Measurements from ENCODE around the gene RHO. TPM values are rescaled to one million over a fixed set of nuclear protein-coding genes. Genes with fewer than 3 reads are reported as not detected.

RHO gene
- polyA plus RNA-seq, 1 donor (not counting 4 experiments of a cell fraction or from before 2014, with no cell fraction given), result not detected

- TF ChIP-seq CTCF (optimal IDR thresholded peaks at IDR 0.05 in 1 of 3, IDR thresholded peaks at IDR 0.05 in 1 of 3, conservative IDR thresholded peaks at IDR 0.05 in 1 of 3; ENCODE audit: extremely low read depth in 1 of 3, insufficient read depth in 2 of 3, low read length in 3 of 3) (no peak), EZH2 (IDR thresholded peaks at IDR 0.05; ENCODE audit: low read length) (no peak)
- dilution Hi-C loops (cut with MboI; ENCODE audit: extremely low pct_ligation_motif_present, low sequenced_read_pairs), result no loop called here
- DNase-seq (ENCODE audit: low read depth, low spot score), result no peak
- no peaks in the 10 kb centered on the region for H3K27me3 ChIP-seq (ENCODE audit: control insufficient read depth, extremely low read depth, insufficient read depth, low read length)
- no peaks in the 10 kb centered on the region for H3K4me1 ChIP-seq (ENCODE audit: control insufficient read depth, extremely low read depth, insufficient read depth, low read length)
- H3K4me2 ChIP-seq (ENCODE audit: control insufficient read depth, extremely low read depth, insufficient read depth, low read depth, low read length), result no peak overlapping the region
- no peaks in the 10 kb centered on the region for H3K9me1 ChIP-seq (ENCODE audit: control insufficient read depth, extremely low read depth, insufficient read depth, low read length)
- no peaks in the 10 kb centered on the region for H3K9me3 ChIP-seq (ENCODE audit: control insufficient read depth, low read depth, low read length)
- H2AFZ ChIP-seq (ENCODE audit: control insufficient read depth, low read length), result no peak overlapping the region
- H3K79me2 ChIP-seq (ENCODE audit: control insufficient read depth, insufficient read depth, low read length), result no peaks in the 10 kb centered on the region
- no peaks in the 10 kb centered on the region for H4K20me1 ChIP-seq (ENCODE audit: control insufficient read depth, extremely low read depth, insufficient read depth, low read length)
- no peak overlapping the region for H3K4me3 ChIP-seq (ENCODE audit: control insufficient read depth in 2 of 3, extremely low read depth in 1 of 3, insufficient read depth in 2 of 3, low read depth in 1 of 3, low read length in 3 of 3)
- H3K27ac ChIP-seq (ENCODE audit: control insufficient read depth, insufficient read depth, low read length), result no peak overlapping the region
- no peaks in the 10 kb centered on the region for H3K36me3 ChIP-seq (ENCODE audit: control insufficient read depth in 2 of 2, extremely low read depth in 1 of 2, insufficient read depth in 2 of 2, low read length in 2 of 2)
- no peak for FAIRE-seq
- no peak overlapping the region for H3K9ac ChIP-seq (ENCODE audit: control insufficient read depth, extremely low read depth, insufficient read depth, low read length)
Observed at GRCh38 chr3:129519896-129520715, 8.3 kb upstream of the RHO start.

- no peak for DNase-seq (ENCODE audit: low read depth, low spot score)
- Histone ChIP-seq H3K27ac (ENCODE audit: control insufficient read depth, insufficient read depth, low read length) (no peak overlapping the region), H2AFZ (ENCODE audit: control insufficient read depth, low read length) (no peak overlapping the region), H3K79me2 (ENCODE audit: control insufficient read depth, insufficient read depth, low read length) (no peaks in the 10 kb centered on the region), H3K4me3 (ENCODE audit: control insufficient read depth in 2 of 3, extremely low read depth in 1 of 3, insufficient read depth in 2 of 3, low read depth in 1 of 3, low read length in 3 of 3) (no peak overlapping the region), H3K9me1 (ENCODE audit: control insufficient read depth, extremely low read depth, insufficient read depth, low read length) (no peaks in the 10 kb centered on the region), H4K20me1 (ENCODE audit: control insufficient read depth, extremely low read depth, insufficient read depth, low read length) (no peaks in the 10 kb centered on the region), H3K36me3 (ENCODE audit: control insufficient read depth in 2 of 2, extremely low read depth in 1 of 2, insufficient read depth in 2 of 2, low read length in 2 of 2) (no peaks in the 10 kb centered on the region), H3K9ac (ENCODE audit: control insufficient read depth, extremely low read depth, insufficient read depth, low read length) (no peak overlapping the region), H3K4me1 (ENCODE audit: control insufficient read depth, extremely low read depth, insufficient read depth, low read length) (no peaks in the 10 kb centered on the region), H3K4me2 (ENCODE audit: control insufficient read depth, extremely low read depth, insufficient read depth, low read depth, low read length) (no peak overlapping the region), H3K9me3 (ENCODE audit: control insufficient read depth, low read depth, low read length) (no peaks in the 10 kb centered on the region), H3K27me3 (ENCODE audit: control insufficient read depth, extremely low read depth, insufficient read depth, low read length) (no peaks in the 10 kb centered on the region)
- dilution Hi-C loops (cut with MboI; ENCODE audit: extremely low pct_ligation_motif_present, low sequenced_read_pairs), result no loop called here
- no peak for FAIRE-seq
- no peak for TF ChIP-seq CTCF (optimal IDR thresholded peaks at IDR 0.05 in 1 of 3, IDR thresholded peaks at IDR 0.05 in 1 of 3, conservative IDR thresholded peaks at IDR 0.05 in 1 of 3; ENCODE audit: extremely low read depth in 1 of 3, insufficient read depth in 2 of 3, low read length in 3 of 3)
- no peak for TF ChIP-seq EZH2 (IDR thresholded peaks at IDR 0.05; ENCODE audit: low read length)
Observed at GRCh38 chr3:129520960-129521359, 7.5 kb upstream of the RHO start.
